DMS114 treated with DMSO at 0.1 percent for 48 hours (cell line): ENCODE data around the gene COA1.
"Not testable (repeated sequence)": the region's sequence is repeated elsewhere in the genome, so short reads cannot be mapped to it uniquely, and the experiment has no call there.

ENCODE experiments used
- DNase-seq: peaks from one replicate; lab custom pipeline; 2025; ENCODE audit not compliant: unreplicated experiment; lab: John Stamatoyannopoulos, UW

The COA1 gene

GRCh38 chr7:43609097-43609496 is 120.2 kb downstream of the COA1 start:
- no peak for DNase-seq

- DNase-seq, result no peak
These were observed 125.1 kb downstream of the COA1 start for GRCh38 chr7:43604251-43604650.

- no peak for DNase-seq
These were observed 127.1 kb downstream of the COA1 start for GRCh38 chr7:43602256-43602655.

GRCh38 chr7:43600056-43600455 is 129.3 kb downstream of the COA1 start:
- no peak for DNase-seq

- not testable (repeated sequence) for DNase-seq
These were observed 132.9 kb downstream of the COA1 start for GRCh38 chr7:43596426-43596825.

- DNase-seq, result no peak
These were observed 135.3 kb downstream of the COA1 start for GRCh38 chr7:43594020-43594419.

- no peak for DNase-seq
These were observed 136.3 kb downstream of the COA1 start for GRCh38 chr7:43593010-43593409.

GRCh38 chr7:43592326-43592725 is 137.0 kb downstream of the COA1 start:
- DNase-seq, result no peak

- no peak for DNase-seq
These were observed 137.7 kb downstream of the COA1 start for GRCh38 chr7:43591558-43592180.

- no peak for DNase-seq
These were observed 138.3 kb downstream of the COA1 start for GRCh38 chr7:43590862-43591557.

GRCh38 chr7:43589728-43590127 is 139.6 kb downstream of the COA1 start:
- DNase-seq, result no peak
